Ishikawa (cell line): ENCODE results near the gene SYS1.

Experiments used
- CEBPB ChIP-seq: IDR thresholded peaks from 2 replicates; pipeline ENCODE4 v1.6.1; 2012
- CREB1 ChIP-seq: IDR thresholded peaks from 2 replicates; pipeline ENCODE4 v1.6.1; 2012; ENCODE audit warnings: low read depth
- EGR1 ChIP-seq: IDR thresholded peaks from 2 replicates; pipeline ENCODE4 v1.6.1; 2012
- EP300 ChIP-seq: IDR thresholded peaks from 2 replicates; pipeline ENCODE4 v1.6.1; 2012; ENCODE audit warnings: borderline replicate concordance
- FOXM1 ChIP-seq: IDR thresholded peaks from 2 replicates; pipeline ENCODE4 v1.6.1; 2012; ENCODE audit warnings: low read depth, borderline replicate concordance
- NFIC ChIP-seq: IDR thresholded peaks from 2 replicates; pipeline ENCODE4 v1.6.1; 2012
- RAD21 ChIP-seq: IDR thresholded peaks from 2 replicates; pipeline ENCODE4 v1.6.1; 2012; ENCODE audit warnings: low read depth
- REST ChIP-seq: IDR thresholded peaks from 2 replicates; pipeline ENCODE4 v1.6.1; 2012; ENCODE audit warnings: low read depth, mild to moderate bottlenecking
- TAF1 ChIP-seq: IDR thresholded peaks from 2 replicates; pipeline ENCODE4 v1.6.1; 2012; ENCODE audit warnings: low read depth, mild to moderate bottlenecking
- TCF12 ChIP-seq: IDR thresholded peaks from 2 replicates; pipeline ENCODE4 v1.6.1; 2012; ENCODE audit warnings: low read depth
- TEAD4 ChIP-seq: IDR thresholded peaks from 2 replicates; pipeline ENCODE4 v1.6.1; 2012
- YY1 ChIP-seq: IDR thresholded peaks from 2 replicates; pipeline ENCODE4 v1.6.1; 2012; ENCODE audit warnings: low read depth
- ZBTB7A ChIP-seq: IDR thresholded peaks from 2 replicates; pipeline ENCODE4 v1.6.1; 2012; ENCODE audit warnings: low read depth
- TF ChIP-seq, protein P1 (sequence below): IDR thresholded peaks from 2 replicates; pipeline ENCODE4 v1.6.1; 2012
- TF ChIP-seq, protein P2 (sequence below): IDR thresholded peaks from 2 replicates; pipeline ENCODE4 v1.6.1; 2012

The SYS1 gene

DNA sequence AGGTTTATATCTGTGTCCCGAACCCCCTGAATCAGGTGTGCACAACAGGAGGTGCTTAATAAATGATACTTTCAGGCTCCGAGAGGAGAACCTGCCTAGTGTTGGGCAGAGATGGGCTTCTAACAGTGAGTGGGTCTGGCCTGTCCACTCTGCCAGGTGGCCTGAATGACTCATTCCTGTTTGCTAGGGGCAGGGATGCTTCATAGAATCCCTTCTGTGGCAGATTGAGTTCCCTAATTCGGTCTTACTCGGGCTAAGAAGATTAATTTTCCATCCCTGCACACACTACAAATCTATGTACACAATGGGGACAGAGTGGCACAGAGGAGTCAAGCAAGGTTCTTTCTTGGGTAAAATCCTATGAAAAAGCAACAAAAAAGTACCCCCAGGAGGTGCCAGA, 34.5 kb upstream of the SYS1 start:
- TF ChIP-seq CREB1 (no peak), CEBPB (no peak), EGR1 (no peak), TEAD4 (no peak), RAD21 (no peak), REST (no peak), ZBTB7A (no peak), TCF12 (no peak), NFIC (no peak), EP300 (no peak), TAF1 (no peak), YY1 (no peak), FOXM1 (no peak)
- TF ChIP-seq, protein P1, sequence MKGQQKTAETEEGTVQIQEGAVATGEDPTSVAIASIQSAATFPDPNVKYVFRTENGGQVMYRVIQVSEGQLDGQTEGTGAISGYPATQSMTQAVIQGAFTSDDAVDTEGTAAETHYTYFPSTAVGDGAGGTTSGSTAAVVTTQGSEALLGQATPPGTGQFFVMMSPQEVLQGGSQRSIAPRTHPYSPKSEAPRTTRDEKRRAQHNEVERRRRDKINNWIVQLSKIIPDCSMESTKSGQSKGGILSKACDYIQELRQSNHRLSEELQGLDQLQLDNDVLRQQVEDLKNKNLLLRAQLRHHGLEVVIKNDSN = no peak
- TF ChIP-seq, protein P2, sequence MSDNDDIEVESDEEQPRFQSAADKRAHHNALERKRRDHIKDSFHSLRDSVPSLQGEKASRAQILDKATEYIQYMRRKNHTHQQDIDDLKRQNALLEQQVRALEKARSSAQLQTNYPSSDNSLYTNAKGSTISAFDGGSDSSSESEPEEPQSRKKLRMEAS = no peak

DNA sequence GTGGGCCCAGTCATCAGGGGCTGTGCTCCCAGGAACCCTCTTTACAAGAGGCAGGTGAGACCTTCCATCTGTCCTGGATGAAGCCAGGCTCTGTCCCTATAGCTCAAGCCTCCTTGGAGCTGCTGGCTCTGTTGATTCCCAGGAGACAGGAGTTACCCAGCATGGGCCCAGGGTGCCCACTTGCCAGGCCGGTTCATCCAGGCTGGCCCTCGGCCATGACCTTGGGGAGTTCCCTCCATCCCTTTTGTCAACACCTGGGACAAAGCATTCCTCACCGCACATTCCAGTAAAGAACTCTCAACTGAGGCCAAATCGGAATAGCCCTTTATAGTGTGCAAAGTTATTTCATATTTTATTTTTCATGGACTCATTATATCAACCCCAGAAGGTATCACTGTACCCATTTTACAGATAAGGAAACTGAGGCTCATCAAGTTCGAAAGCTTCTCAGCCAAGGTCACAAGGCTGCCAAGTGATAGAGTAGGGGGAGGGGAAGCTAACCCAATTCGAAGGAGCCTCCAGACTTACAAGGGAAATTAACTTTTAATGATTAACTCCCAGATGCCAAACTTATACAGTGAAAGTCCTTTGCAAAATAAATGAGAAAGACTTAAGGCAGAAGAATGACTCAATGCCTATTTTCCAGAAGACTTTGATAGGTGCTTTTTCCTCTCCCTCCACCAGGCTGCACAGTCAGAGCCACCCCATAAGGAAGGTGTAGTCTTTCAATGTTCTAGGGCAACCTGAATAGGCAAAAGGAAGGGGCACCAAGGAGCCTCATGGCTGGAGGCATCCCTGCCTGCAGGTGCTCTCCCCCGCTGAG, 33.2 kb upstream of the SYS1 start:
- TF ChIP-seq TAF1 (no peak), YY1 (no peak), NFIC (peak; percentile 44; the same call in 1 of the 2 replicates)

DNA sequence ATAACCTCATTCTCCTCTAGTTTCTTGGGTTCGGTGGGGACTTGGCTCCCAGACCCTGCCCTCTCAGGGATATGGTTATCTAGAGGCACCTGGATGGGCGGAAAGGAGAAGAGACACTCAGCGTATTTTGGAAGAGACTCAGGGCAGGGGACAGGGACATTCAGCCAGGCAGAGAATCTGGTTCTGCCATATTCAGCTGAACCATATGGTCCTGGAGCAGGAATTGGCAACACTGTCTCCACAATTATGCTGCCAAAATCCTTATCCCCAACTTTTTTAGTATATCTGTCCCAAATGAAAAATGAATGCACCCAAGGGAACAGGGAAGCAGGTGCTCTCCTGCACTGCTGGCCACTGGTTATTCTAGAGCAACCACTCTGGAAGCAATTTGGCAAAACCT, 32.5 kb upstream of the SYS1 start:
- TF ChIP-seq TAF1 (no peak), REST (no peak), EGR1 (no peak), TCF12 (no peak), CEBPB (no peak), CREB1 (no peak), RAD21 (no peak), TEAD4 (no peak), FOXM1 (no peak), ZBTB7A (no peak)
- TF ChIP-seq, protein P1 = no peak

GRCh38 chr20:45336530-45337366, 26.2 kb upstream of the SYS1 start:
- TF ChIP-seq FOXM1 (no peak), RAD21 (no peak), CEBPB (no peak), TCF12 (no peak), CREB1 (no peak), REST (no peak), TAF1 (no peak), EGR1 (no peak)
- TF ChIP-seq, protein P1 = no peak
- TF ChIP-seq, protein P2 = no peak
